Measurements from ENCODE around the gene ZNF436. TPM values are rescaled to one million over a fixed set of nuclear protein-coding genes. Genes with fewer than 3 reads are reported as not detected.

Gene ZNF436
- total RNA-seq, 4 donors from 2014 or later: 12.5 to 125 (median 12.9) TPM

- Histone ChIP-seq H3K4me1 (peaks cover 0 to 26% (median 18%) of the 10 kb centered on the region in 4 donors), H3K27ac (peak overlapping the region; percentile 73 to 86 (median 79)), H3K9me3 (no peaks in the 10 kb centered on the region), H3K4me3 (no peak overlapping the region), H3K27me3 (no peaks in the 10 kb centered on the region), H3K36me3 (peaks cover 0 to 8% (median 0%) of the 10 kb centered on the region in 4 donors)
- DNase-seq: no peak
- in situ Hi-C loops (cut with MboI; ENCODE audit: low pct_ligation_motif_present in 1 of 4, low pct_unique_long_range_greater_than_20kb in 1 of 4, low sequenced_read_pairs in 3 of 4) (no loop called here), intact Hi-C loops (cut with DNase I; ENCODE audit: low total_unique reads) (no loop called here)
- TF ChIP-seq POLR2AphosphoS5 (IDR thresholded peaks at IDR 0.05) (no peak), POLR2A (IDR thresholded peaks at IDR 0.05) (no peak), EP300 (IDR thresholded peaks at IDR 0.05; ENCODE audit: low read depth) (no peak), CTCF (IDR thresholded peaks at IDR 0.05) (no peak)
- 89 to 90% methylated on average over 4 of the region's 4 CpGs for WGBS, 2 donors (ENCODE audit: low coverage in 1 of 2)
Measured at GRCh38 chr1:23395849-23396248, 26.2 kb upstream of the ZNF436 start.

GRCh38 chr1:23395154-23395724 is 25.6 kb upstream of the ZNF436 start:
- Histone ChIP-seq H3K27ac (peak overlapping the region; percentile 73 to 86 (median 79)), H3K27me3 (no peaks in the 10 kb centered on the region), H3K9me3 (no peaks in the 10 kb centered on the region), H3K36me3 (peaks cover 0 to 8% (median 0%) of the 10 kb centered on the region in 4 donors), H3K4me3 (no peak overlapping the region), H3K4me1 (peaks cover 0 to 26% (median 18%) of the 10 kb centered on the region in 4 donors)
- intact Hi-C loops (cut with DNase I; ENCODE audit: low total_unique reads) (no loop called here), in situ Hi-C loops (cut with MboI; ENCODE audit: low pct_ligation_motif_present in 1 of 4, low pct_unique_long_range_greater_than_20kb in 1 of 4, low sequenced_read_pairs in 3 of 4) (no loop called here)
- WGBS, 2 donors (ENCODE audit: low coverage in 1 of 2): 72 to 100% methylated on average over 1 to 8 of the region's 8 CpGs
- DNase-seq: no peak
- TF ChIP-seq EP300 (IDR thresholded peaks at IDR 0.05; ENCODE audit: low read depth) (no peak), CTCF (IDR thresholded peaks at IDR 0.05) (no peak)

- Histone ChIP-seq H3K9me3 (no peaks in the 10 kb centered on the region), H3K4me1 (peaks cover 0 to 26% (median 18%) of the 10 kb centered on the region in 4 donors), H3K27me3 (no peaks in the 10 kb centered on the region), H3K4me3 (no peak overlapping the region), H3K27ac (peak overlapping the region; percentile 73 to 86 (median 79)), H3K36me3 (peaks cover 0 to 8% (median 0%) of the 10 kb centered on the region in 4 donors)
- DNase-seq: peak; percentile 70
- TF ChIP-seq CTCF (IDR thresholded peaks at IDR 0.05) (no peak), POLR2AphosphoS5 (IDR thresholded peaks at IDR 0.05) (peak in 2 of 3 donors; percentile 36 to 53)
- intact Hi-C loops (cut with DNase I; ENCODE audit: low total_unique reads) (no loop called here), in situ Hi-C loops (cut with MboI; ENCODE audit: low pct_ligation_motif_present in 1 of 4, low pct_unique_long_range_greater_than_20kb in 1 of 4, low sequenced_read_pairs in 3 of 4) (no loop called here)
- 45 to 62% methylated on average over 3 to 7 of the region's 7 CpGs for WGBS, 2 donors (ENCODE audit: low coverage in 1 of 2)
Measured at GRCh38 chr1:23394684-23395083, 25.0 kb upstream of the ZNF436 start.

GRCh38 chr1:23394181-23394580 is 24.5 kb upstream of the ZNF436 start:
- WGBS, 2 donors (ENCODE audit: low coverage in 1 of 2): 59% methylated on average over 4 of the region's 4 CpGs; no CpG with 5 or more reads in 1 of the 2 donors
- intact Hi-C loops (cut with DNase I; ENCODE audit: low total_unique reads): no loop called here
- H3K36me3 ChIP-seq: peaks cover 0 to 8% (median 0%) of the 10 kb centered on the region in 4 donors
- H3K9me3 ChIP-seq: no peaks in the 10 kb centered on the region
- peaks cover 0 to 26% (median 18%) of the 10 kb centered on the region in 4 donors for H3K4me1 ChIP-seq
- no peak for TF ChIP-seq CTCF (IDR thresholded peaks at IDR 0.05)
- no peak for TF ChIP-seq POLR2AphosphoS5 (IDR thresholded peaks at IDR 0.05)
- no peak for TF ChIP-seq EP300 (IDR thresholded peaks at IDR 0.05; ENCODE audit: low read depth)
- no peak for TF ChIP-seq POLR2A (IDR thresholded peaks at IDR 0.05)
- no peak overlapping the region for H3K4me3 ChIP-seq
- H3K27me3 ChIP-seq: no peaks in the 10 kb centered on the region
- peak overlapping the region; percentile 73 to 86 (median 79) for H3K27ac ChIP-seq
- in situ Hi-C loops (cut with MboI; ENCODE audit: low pct_ligation_motif_present in 1 of 4, low pct_unique_long_range_greater_than_20kb in 1 of 4, low sequenced_read_pairs in 3 of 4): no loop called here
- DNase-seq: no peak

Data from transverse colon (tissue), 4 donors.